ENCODE results near the gene DDX17. TPM values are rescaled to one million over a fixed set of nuclear protein-coding genes. Genes with fewer than 3 reads are reported as not detected.

Gene DDX17
- total and polyA plus RNA-seq, 2 of the 4 experiments (the other 2 are of a cell fraction), result 240 to 371 TPM

DNA sequence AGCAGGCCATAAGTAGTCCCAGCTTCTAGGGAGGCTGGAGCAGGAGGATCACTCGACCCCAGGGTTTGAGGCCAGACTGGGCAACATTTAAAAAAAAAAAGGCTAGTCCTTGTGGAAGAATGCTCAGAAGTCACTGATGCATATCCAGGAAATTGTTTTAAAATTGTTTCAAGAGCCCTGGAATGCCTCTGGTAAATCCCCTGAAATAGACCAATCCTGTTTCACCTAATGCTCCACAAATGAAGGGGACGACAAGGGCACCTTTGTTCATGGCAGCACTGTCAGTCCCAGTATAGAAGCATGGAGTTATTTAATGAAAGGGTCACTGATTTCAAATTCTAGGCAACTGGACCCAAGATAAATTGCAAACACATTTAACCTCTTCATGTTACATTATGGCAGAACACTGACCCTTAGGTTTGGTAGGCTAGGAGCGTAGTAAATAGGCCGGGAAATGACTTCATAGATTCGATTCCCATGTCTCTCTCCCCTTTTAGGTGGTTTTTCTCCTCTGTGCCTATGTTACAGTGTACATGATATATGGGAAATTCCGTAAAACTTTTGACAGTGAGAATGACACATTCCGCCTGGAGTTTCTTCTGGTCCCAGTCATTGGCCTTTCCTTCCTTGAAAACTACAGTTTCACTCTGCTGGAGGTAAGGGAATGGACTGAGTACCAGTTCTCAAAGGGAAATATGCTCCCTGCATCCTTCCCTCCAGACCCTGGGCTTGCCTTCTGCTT lies 26.8 kb downstream of the DDX17 start:
- Histone ChIP-seq H2BK15ac (ENCODE audit: low read depth, low read length) (no peak overlapping the region), H3K4me3 (ENCODE audit: insufficient read depth, low read depth, low read length) (no peak overlapping the region), H4K5ac (ENCODE audit: low read depth, low read length) (no peak overlapping the region), H3K4me1 (ENCODE audit: control insufficient read depth, insufficient read depth, low read length) (peaks cover 11% of the 10 kb centered on the region), H3K23ac (ENCODE audit: low read depth, low read length) (peak overlapping the region; percentile 65), H3K9me3 (ENCODE audit: control insufficient read depth, insufficient read depth, low read length) (no peaks in the 10 kb centered on the region), H3K27ac (ENCODE audit: insufficient read depth, low read length) (no peak overlapping the region; the same call in 1 of the 2 replicates), H3K9ac (ENCODE audit: low read depth, low read length) (no peak overlapping the region), H3K36me3 (ENCODE audit: control insufficient read depth, insufficient read depth, low read length) (peaks cover 51% of the 10 kb centered on the region), H2BK120ac (ENCODE audit: low read depth, low read length) (no peak overlapping the region), H4K8ac (ENCODE audit: low read depth in 2 of 2, low read length in 2 of 2) (peak overlapping the region in 1 of 2 experiments; percentile 26; a peak in 1 of 4 replicates), H3K79me1 (ENCODE audit: low read depth in 1 of 2, low read length in 2 of 2) (peaks cover 18 to 54% of the 10 kb centered on the region in 2 experiments), H3K9me1 (ENCODE audit: insufficient read depth, low read length) (peaks cover 16% of the 10 kb centered on the region), H4K20me1 (ENCODE audit: insufficient read depth, low read length) (peaks cover 45% of the 10 kb centered on the region), H3K4me2 (ENCODE audit: low read depth, low read length) (no peak overlapping the region), H2BK20ac (ENCODE audit: low read depth, low read length) (no peak overlapping the region), H3K27me3 (ENCODE audit: control insufficient read depth, insufficient read depth, low read length) (no peaks in the 10 kb centered on the region), H3K14ac (replicated peaks; ENCODE audit: low read depth, low read length) (no peak overlapping the region), H2BK5ac (ENCODE audit: low read depth, low read length, poor library complexity, severe bottlenecking) (no peak overlapping the region), H3K4ac (ENCODE audit: low read depth, low read length) (no peak overlapping the region), H2AFZ (replicated peaks; ENCODE audit: low read length, poor library complexity) (no peak overlapping the region), H2AK9ac (replicated peaks; ENCODE audit: low read depth, low read length, poor library complexity) (no peak overlapping the region), H3K56ac (ENCODE audit: extremely low read depth, insufficient read depth, low read length) (no peak overlapping the region), H4K91ac (ENCODE audit: insufficient read depth, low read depth, low read length) (no peak overlapping the region), H3K18ac (ENCODE audit: low read depth, low read length) (no peak overlapping the region), H2AK5ac (ENCODE audit: low read depth, low read length) (no peak overlapping the region)
- ATAC-seq (ENCODE audit: low read depth), result no peak
- no peak for DNase-seq
- intact Hi-C loops (cut with micrococcal nuclease) (no loop called here), dilution Hi-C loops (cut with HindIII; ENCODE audit: low sequenced_read_pairs, unreplicated experiment) (no loop called here), in situ Hi-C loops (cut with MboI; ENCODE audit: low sequenced_read_pairs) (no loop called here)
- BruUV-seq (replicated peaks), result no TSS peak
- 100% methylated on average over 1 of the region's 7 CpGs; no CpG with 5 or more reads in 1 of the 2 experiments for WGBS, 2 experiments (ENCODE audit: extremely low coverage in 2 of 2, insufficient read length in 1 of 2)
- ChIA-PET CTCF (no interaction called here), POLR2A (ENCODE audit: unreplicated experiment) (no interaction called here)
- TF ChIP-seq BHLHE40 (IDR thresholded peaks at IDR 0.05; ENCODE audit: low read depth, low read length) (no peak), FOS (IDR thresholded peaks at IDR 0.05; ENCODE audit: low read depth, low read length) (no peak), RAD21 (IDR thresholded peaks at IDR 0.05; ENCODE audit: low read length) (no peak), NFE2L2 (IDR thresholded peaks at IDR 0.05; ENCODE audit: low read depth, low read length) (no peak), CEBPB (IDR thresholded peaks at IDR 0.05; ENCODE audit: low read depth, low read length) (no peak), RFX5 (IDR thresholded peaks at IDR 0.05; ENCODE audit: low read depth, low read length) (no peak), MAFK (IDR thresholded peaks at IDR 0.05; ENCODE audit: low read depth, low read length) (no peak), POLR2A (IDR thresholded peaks at IDR 0.05; ENCODE audit: low read depth, low read length) (no peak), CHD1 (IDR thresholded peaks at IDR 0.05; ENCODE audit: low read depth, low read length) (no peak)
- TF ChIP-seq, protein P1, sequence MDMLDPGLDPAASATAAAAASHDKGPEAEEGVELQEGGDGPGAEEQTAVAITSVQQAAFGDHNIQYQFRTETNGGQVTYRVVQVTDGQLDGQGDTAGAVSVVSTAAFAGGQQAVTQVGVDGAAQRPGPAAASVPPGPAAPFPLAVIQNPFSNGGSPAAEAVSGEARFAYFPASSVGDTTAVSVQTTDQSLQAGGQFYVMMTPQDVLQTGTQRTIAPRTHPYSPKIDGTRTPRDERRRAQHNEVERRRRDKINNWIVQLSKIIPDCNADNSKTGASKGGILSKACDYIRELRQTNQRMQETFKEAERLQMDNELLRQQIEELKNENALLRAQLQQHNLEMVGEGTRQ (IDR thresholded peaks at IDR 0.05; ENCODE audit: low read depth, low read length), result no peak
